Measurements from ENCODE around the gene MRPL34.

The MRPL34 gene

DNA sequence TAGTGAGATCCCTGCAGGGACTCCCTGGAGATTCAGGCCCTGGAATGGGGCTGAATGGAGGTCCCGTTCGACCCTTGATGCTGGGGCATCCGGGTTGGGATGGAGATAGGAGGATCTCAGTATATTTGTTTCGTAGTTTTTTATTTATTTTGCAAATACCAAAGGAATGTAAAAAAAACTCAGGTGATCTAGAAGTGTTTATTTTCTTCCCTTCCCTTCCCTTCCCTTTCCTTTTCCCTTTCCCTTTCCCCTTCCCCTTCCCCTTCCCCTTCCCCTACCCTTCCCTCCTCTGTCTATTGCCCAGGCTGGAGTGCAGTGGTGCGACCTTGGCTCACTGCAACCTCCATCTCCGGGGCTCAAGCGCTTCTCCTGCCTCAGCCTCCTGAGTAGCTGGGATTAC lies 36.2 kb downstream of the MRPL34 start:
- DNase-seq (ENCODE audit: low read depth): no peak

DNA sequence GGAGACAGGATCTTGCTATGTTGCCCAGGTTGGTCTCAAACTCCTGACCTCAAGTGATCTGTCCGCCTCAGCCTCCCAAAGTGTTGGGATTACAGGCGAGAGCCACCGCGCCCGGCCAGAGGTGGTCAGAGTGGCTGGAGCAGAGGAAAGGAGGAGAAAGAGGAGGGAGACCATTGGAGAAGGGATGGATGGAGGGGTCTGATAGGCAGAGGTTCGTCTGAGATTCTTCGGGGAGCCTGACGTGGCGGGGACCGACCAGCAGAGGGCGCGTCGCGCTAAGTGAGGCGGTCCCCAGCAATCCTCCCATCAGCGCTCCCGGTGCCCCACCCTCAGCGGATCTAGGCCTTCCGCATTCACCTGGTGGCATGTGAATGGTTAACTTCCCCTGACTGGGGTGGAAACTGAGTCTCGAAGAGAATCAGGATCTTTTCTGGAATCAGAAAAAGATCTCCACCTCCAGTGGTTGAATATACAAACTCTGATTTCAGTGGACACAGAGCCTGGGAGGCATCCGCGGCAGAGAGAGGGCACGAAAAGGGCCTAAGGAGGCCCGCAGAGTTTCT lies 40.5 kb downstream of the MRPL34 start:
- no peak for DNase-seq (ENCODE audit: low read depth)

GRCh38 chr19:17347361-17347760 lies 41.7 kb downstream of the MRPL34 start:
- no peak for DNase-seq (ENCODE audit: low read depth)

DNA sequence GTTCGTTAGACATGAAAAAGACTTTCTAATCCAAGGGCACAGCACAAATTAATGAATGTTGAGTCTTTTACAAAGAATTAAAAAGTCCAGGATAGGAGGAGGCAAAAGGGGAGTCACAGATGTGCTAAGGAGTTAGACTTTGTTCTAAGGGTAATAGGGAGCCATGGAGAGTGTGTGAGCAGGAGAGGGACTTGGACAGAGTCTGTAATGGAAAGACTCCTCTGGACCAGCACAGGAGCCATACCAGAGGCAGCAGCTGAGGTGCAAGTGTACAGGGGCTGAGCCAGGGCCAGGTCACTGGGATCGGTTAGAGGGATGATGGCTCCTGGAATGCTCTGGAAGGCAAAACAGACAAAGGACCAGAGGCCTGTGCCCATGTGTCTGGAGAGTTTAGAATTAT lies 42.2 kb downstream of the MRPL34 start:
- no peak for DNase-seq (ENCODE audit: low read depth)

DNA sequence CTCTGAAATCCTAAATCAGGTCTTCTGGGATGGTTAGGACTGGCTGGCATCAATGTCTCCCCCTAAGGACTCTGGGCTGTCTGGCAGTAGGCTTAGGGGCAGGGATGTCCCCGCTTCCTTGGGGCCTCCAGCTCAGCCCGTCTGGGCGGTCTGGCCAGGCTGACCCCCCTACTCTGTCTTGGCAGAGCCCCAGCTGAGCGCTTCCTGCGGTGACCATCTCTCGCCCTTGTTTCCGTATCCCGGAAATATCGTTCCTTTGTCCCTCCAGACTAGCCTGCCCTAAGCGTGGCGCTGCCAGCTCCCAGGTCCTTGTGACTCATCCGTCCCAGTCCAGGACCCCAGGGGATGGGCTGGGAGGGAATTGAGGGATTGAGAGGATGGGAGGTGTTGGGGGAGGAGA lies 43.0 kb downstream of the MRPL34 start:
- no peak for DNase-seq (ENCODE audit: low read depth)

GRCh38 chr19:17351815-17352435 lies 46.3 kb downstream of the MRPL34 start:
- DNase-seq (ENCODE audit: low read depth): no peak

GRCh38 chr19:17352608-17353280 lies 47.1 kb downstream of the MRPL34 start:
- DNase-seq (ENCODE audit: low read depth): no peak

GRCh38 chr19:17353386-17353785 lies 47.7 kb downstream of the MRPL34 start:
- no peak for DNase-seq (ENCODE audit: low read depth)

Data from non-pigmented ciliary epithelial cell (primary cell).